ENCODE measurements around the gene MIDN.

Gene MIDN

GRCh38 chr19:1210227-1210538 lies 38.2 kb upstream of the MIDN start:
- no peak overlapping the region for H3K27ac ChIP-seq
- TF ChIP-seq ZFX (IDR thresholded peaks at IDR 0.05) (no peak), CTCF (conservative IDR thresholded peaks at IDR 0.05) (no peak)

GRCh38 chr19:1211494-1212234 lies 36.7 kb upstream of the MIDN start:
- no peak overlapping the region; the same call in 1 of the 2 replicates for H3K27ac ChIP-seq
- no peak for TF ChIP-seq ZFX (IDR thresholded peaks at IDR 0.05)
- no peak for TF ChIP-seq CTCF (conservative IDR thresholded peaks at IDR 0.05)

DNA sequence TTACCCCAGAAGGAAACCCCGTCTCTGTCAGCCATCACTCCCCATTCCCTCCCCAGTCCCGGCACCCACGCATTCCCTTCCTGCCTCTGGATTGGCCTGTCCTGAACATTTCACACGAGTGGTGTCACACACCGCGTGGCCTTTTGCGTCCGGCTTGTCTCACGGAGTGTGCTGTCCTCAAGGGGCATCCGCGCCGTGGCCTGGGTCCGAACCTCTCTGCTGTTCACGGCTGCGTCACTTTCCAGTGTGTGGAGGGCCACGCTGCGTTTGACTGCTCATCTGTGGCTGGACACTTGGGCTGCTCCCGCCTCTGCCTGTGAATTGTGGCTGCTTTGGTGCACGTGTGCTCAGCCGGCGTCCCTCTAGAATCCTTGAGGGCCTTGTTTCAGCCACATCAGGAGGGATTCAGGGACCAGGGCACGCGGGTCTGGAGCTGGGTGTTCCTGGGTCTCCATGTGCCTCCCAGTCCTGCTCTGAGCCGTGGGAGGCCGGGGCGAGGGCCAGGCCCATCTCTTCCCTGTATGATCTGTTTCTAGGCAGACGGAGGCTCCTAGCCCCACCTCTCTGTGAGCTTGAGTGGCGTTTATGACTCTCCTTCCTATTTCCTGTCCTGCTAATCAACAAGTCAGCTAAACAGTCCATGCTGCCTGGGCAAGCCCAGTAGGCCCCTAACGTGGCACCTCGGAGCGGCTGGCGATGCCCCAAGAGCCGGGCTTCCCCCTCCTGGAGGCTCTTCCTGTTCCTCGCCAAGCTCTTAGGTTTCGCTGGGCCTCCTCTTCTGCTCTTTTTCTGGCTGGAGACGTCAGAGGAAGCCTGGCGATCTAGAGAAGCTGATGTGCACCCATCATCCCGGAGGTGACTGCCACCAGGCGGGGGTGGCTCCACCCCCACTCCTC lies 34.7 kb upstream of the MIDN start:
- H3K27ac ChIP-seq, result peak overlapping the region; percentile 18; the same call in 1 of the 2 replicates
- TF ChIP-seq CTCF (conservative IDR thresholded peaks at IDR 0.05), result no peak
- no peak for TF ChIP-seq ZFX (IDR thresholded peaks at IDR 0.05)

DNA sequence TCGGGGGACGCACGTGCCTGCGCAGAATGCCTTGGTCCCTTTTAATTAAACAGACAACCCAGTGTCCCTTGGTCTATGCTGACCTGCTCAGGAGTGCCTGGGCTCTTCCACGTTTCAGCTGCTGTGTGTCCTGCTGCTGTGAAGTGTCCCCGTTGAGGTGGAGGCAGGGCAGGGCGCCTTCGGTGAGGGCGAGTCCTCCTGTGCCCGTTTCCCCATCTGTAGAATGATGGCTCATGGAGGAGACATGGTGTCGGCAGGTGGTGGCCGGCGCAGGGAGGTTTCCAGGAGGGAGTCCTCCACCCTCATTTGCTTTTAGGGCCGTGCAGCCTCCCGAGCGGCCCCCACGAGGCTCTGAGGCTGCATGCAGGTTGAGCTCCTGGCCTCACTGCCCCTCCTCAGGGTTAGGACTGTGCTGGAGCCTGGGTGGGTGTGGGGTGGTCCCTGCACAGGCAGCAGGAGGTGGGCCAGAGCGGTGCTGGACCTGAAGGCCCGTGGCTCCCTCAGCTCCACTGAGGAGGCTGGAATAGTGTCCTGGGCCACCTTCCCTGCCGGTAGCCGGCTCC lies 34.0 kb upstream of the MIDN start:
- H3K27ac ChIP-seq, result peak overlapping the region; percentile 18; the same call in 1 of the 2 replicates
- TF ChIP-seq ZFX (IDR thresholded peaks at IDR 0.05) (no peak), CTCF (conservative IDR thresholded peaks at IDR 0.05) (no peak)

- TF ChIP-seq ZFX (IDR thresholded peaks at IDR 0.05) (no peak), CTCF (conservative IDR thresholded peaks at IDR 0.05) (no peak)
- peak overlapping the region; percentile 18; the same call in 1 of the 2 replicates for H3K27ac ChIP-seq
These were observed 33.3 kb upstream of the MIDN start for GRCh38 chr19:1214862-1215731.

DNA sequence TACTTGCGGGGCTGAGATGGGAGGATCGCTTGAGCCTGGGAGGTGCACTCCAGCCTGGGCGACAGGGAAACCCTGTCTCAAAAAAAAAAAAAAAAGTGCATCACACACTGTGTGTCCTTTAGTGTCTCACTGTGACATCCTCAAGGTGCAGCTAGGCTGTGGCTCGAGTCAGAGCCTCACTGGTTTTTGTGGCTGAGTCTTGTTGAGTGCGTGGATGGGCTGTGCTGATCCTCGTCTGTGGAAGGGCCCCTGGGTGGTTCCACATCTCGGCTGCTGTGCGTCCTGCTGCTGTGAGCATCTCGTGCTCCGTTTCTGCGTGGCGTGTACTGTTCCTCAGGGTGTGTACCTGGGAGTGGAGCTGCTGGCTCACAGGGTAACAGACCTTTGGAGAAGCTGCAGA lies 31.6 kb upstream of the MIDN start:
- H3K27ac ChIP-seq, result no peak overlapping the region
- TF ChIP-seq CTCF (conservative IDR thresholded peaks at IDR 0.05) (no peak), ZFX (IDR thresholded peaks at IDR 0.05) (no peak)
